Upper lobe of left lung (tissue), 4 donors: ENCODE measurements around the gene FAIM.

Experiments
- POLR2AphosphoS5 ChIP-seq, 2 donors: sonication (generic); formaldehyde crosslinking; IDR thresholded peaks; one replicate each; pipeline ENCODE4 v1.5.1; 2017; ENCODE audit warnings: antibody characterized with exemption in 2 of 2
- TF ChIP-seq, protein P1 (sequence below), 6 experiments: fragments of 450-650 bp in 4 of 6; fragments of 200-600 bp in 2 of 6; sonication (generic) in 2 of 6; IDR thresholded peaks; one replicate each; pipeline ENCODE4 v1.5.1; 2016 to 2019; ENCODE audit warnings: antibody characterized with exemption in 6 of 6

DNA sequence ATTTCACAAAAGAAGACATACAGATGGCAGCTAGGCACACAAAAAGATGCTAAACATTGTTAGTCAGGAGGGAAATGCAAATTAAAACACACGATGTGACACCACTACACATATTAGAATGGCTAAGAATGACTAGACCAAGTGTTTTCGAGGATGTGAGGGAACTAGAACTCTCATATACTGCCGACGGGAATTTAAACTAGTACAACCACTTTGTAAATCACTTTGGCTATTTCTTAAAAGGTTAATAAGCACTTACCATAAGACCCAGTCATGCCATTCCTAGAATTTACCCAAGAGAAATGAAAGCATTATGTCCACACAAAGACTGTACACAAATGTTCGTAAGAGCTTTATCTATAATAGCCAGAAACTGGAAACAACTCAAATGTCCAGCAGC lies 20.1 kb upstream of the FAIM start:
- TF ChIP-seq, protein P1, sequence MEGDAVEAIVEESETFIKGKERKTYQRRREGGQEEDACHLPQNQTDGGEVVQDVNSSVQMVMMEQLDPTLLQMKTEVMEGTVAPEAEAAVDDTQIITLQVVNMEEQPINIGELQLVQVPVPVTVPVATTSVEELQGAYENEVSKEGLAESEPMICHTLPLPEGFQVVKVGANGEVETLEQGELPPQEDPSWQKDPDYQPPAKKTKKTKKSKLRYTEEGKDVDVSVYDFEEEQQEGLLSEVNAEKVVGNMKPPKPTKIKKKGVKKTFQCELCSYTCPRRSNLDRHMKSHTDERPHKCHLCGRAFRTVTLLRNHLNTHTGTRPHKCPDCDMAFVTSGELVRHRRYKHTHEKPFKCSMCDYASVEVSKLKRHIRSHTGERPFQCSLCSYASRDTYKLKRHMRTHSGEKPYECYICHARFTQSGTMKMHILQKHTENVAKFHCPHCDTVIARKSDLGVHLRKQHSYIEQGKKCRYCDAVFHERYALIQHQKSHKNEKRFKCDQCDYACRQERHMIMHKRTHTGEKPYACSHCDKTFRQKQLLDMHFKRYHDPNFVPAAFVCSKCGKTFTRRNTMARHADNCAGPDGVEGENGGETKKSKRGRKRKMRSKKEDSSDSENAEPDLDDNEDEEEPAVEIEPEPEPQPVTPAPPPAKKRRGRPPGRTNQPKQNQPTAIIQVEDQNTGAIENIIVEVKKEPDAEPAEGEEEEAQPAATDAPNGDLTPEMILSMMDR (IDR thresholded peaks at IDR 0.05), result no peak
- no peak for TF ChIP-seq POLR2AphosphoS5 (IDR thresholded peaks at IDR 0.05)
